GM12865 (cell line): ENCODE data around the gene ITGBL1.

Experiments used
- DNase-seq: peaks from one replicate; pipeline ENCODE4 v3.0.0; 2010; ENCODE audit warnings: low read depth
- H3K4me3 ChIP-seq: 2 replicates; pipeline ENCODE4 v1.5.1; 2011; ENCODE audit warnings: mild to moderate bottlenecking, low read depth, low read length, control low read depth
- TF ChIP-seq, protein P1 (sequence below): IDR thresholded peaks from 2 replicates; pipeline ENCODE4 v1.5.1; 2011; ENCODE audit warnings: low read length, control low read depth, low read depth, inconsistent platforms; ENCODE audit not compliant: insufficient read depth; ENCODE audit errors: missing control alignments

Gene ITGBL1

DNA sequence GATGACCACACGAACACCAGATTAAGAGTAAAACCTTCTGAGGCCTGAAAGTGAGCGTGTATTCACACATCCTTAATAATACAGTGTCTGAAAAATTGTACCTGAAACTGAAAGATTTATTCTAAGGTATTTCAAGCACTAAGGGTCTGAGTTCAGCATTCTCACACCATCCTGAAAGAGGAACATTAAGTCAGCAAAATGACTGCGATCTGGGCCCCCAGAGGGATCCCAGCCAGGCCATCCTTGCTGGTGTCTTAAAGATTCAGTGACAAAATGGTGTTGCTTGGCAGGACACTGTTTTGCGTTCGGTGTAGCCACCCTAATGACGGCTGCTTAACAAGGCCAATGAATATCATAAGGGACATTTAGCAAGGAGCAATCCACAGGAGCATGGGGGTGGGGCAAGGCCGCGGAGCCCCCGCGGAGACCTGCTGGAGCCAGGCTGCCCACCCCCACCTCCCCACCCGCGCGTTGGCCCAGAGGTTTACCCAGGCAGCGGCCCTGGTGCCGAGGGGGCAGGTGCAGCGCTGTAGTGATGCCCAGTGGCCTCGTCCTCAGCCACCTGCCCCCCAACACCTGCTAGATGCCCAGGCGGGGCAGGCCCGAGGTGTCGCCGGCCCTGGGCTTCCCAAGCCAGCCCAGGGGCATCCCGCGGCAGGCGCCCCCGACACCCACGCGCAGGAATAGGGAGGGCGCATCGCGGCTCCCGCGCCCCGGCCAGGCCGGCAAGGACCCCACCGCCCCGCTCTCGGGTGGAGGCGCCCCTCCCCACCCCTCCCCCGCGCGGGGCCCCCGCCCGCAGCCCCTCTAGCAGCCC is 36.9 kb upstream of the ITGBL1 start:
- DNase-seq, result peak; percentile 34
- TF ChIP-seq, protein P1, sequence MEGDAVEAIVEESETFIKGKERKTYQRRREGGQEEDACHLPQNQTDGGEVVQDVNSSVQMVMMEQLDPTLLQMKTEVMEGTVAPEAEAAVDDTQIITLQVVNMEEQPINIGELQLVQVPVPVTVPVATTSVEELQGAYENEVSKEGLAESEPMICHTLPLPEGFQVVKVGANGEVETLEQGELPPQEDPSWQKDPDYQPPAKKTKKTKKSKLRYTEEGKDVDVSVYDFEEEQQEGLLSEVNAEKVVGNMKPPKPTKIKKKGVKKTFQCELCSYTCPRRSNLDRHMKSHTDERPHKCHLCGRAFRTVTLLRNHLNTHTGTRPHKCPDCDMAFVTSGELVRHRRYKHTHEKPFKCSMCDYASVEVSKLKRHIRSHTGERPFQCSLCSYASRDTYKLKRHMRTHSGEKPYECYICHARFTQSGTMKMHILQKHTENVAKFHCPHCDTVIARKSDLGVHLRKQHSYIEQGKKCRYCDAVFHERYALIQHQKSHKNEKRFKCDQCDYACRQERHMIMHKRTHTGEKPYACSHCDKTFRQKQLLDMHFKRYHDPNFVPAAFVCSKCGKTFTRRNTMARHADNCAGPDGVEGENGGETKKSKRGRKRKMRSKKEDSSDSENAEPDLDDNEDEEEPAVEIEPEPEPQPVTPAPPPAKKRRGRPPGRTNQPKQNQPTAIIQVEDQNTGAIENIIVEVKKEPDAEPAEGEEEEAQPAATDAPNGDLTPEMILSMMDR, result no peak
- no peak overlapping the region for H3K4me3 ChIP-seq

DNA sequence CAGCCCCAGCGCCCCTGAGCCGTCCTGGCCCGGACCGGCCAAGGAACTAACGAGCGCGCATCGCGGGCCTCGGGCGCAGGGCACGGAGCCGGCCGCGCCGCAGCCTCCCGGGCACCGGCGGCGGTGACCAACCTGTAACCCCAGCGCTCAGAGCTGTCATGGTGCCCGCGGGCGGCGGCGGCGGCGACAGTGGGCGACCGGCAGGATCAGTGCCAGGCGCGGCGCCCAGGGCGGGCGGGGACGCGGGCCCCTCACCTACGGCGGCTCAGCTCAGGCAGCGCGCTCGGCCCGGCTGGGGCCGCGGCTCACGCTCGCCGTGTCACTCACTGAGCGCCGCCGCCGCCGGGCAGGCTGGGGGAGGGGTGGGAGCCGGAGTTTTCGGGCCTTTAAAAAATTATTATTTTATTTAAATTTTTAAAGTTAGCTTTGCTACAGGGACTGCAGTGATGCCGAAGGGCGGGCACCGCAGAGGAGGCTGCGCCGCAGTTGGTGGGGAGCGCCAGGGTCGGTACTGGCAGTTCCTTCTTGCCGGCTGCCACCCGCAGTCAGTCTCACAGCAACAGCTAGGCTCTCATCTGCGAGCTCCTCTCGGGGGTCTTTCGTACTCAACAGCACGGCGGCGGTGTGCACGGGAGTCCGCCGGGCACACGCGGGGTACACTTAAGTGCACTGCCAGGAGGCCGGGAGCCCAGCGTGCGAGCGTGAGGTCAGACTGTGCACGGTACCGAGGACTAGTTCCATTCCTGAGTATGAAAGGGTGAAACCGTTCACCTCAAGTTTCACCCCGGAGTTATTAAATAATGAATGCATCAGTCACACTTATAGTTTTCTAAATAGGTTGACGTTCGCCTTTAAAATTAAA is 36.1 kb upstream of the ITGBL1 start, which contains the start of gene NALCN:
NALCN (minus strand) TSS at position 328 of the 862 bp plus-strand sequence. CDS start 17,382 bp downstream, outside the sequence.
- TF ChIP-seq, protein P1, result no peak
- no peak within 1 kb of the TSS for H3K4me3 ChIP-seq
- DNase-seq, result no peak

DNA sequence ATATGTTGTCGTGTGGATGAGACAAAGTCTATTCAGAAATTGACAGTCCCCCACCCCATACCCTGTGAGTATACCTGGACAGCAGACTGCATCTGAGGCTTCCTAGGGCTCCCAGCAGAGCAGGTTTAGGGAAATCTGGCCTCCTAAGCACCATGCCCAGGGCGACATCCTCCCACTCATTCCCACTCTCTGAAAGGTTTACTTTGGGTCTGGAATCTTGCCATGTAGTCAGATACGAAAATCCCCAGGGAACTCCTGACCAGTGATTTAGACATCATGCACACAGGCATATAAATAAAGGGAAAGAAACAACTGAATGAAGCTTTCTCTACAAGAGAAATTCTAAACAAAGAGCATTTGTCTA is 35.5 kb upstream of the ITGBL1 start:
- TF ChIP-seq, protein P1, result no peak
- no peak for DNase-seq
- no peak overlapping the region for H3K4me3 ChIP-seq

DNA sequence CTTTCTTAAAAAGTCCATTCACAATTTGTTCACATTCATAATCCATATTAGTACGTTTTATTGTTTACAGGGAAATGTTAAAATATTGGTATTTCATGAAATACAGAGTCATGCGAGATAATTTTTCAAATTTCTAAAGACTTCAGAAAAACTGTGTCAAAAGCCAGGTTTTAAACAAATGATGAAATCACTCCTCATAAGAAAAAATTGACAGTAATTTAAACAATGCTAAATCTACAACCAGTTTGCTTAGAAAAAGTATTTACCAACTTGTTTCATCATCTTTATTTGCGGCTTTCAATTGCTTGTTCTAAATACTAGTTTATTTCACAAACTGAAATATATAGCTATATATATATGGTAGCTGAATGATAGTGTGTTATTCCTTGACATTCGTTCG is 35.0 kb upstream of the ITGBL1 start:
- TF ChIP-seq, protein P1, result no peak
- DNase-seq, result no peak
- H3K4me3 ChIP-seq, result no peak overlapping the region

DNA sequence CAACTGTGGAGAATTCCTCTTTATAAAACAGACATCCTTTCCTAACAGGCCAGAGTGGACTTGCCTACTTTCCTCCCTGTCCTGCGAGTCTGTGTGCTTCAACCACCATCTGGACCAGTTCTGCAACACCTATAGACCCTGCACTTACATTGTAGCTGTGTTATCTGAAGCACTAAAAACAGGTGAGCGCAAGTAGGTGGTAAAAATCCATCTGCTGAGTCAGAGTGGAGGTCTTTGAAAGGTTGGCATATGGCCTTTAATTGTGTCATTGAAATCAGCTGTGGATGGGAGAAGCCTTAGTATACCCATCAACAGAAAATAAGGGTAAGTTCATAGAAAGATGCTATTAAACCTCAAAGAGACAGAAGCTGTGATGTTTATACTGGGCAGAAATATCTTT is 28.6 kb upstream of the ITGBL1 start:
- no peak for DNase-seq
- H3K4me3 ChIP-seq, result no peak overlapping the region
- TF ChIP-seq, protein P1, result no peak

DNA sequence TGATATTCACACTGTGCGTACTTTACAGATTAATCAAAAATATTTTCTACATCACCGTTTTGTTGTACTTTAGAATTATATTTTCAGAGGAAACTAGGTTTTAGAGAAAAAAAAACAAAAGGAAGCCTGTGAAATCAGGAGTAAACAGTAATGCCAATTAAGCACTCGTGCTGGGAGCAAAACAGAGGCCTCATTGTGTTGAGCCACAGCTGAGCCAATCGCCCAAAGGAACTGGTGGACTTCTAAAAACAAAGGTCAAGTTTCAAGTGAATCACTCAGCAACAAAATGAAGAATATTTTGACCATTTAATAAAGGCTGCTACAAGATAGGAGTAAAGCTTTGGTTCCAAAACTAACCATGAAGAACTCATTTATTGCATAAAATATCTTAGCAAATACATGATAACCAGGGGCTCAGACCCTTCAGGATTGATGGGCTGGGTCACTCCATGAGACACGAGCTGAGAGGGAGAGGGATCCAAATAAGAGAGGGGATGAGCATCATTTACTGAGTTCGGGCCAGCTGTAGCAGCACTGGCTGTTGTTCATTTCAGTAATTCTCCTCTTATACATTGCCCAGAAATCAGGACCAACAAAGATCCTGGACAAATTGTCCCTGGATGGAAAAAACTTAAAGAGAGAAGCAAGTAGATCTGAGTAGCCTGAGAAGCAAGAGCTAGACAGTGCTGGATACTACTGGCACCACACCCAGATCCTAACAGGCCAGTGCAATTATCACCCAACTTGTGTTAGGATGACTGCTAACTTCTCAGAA is 27.9 kb upstream of the ITGBL1 start:
- no peak overlapping the region for H3K4me3 ChIP-seq

More for the DNA sequence above, 27.9 kb upstream of the ITGBL1 start:
- no peak for DNase-seq
- TF ChIP-seq, protein P1, result no peak
